Smooth muscle cell of the brain vasculature (primary cell): ENCODE measurements around the gene ATP13A3.

Experiments used
- DNase-seq: peaks from one replicate; pipeline ENCODE4 v3.0.0-alpha.2; 2012; ENCODE audit warnings: low read depth, low spot score

ATP13A3 gene

DNA sequence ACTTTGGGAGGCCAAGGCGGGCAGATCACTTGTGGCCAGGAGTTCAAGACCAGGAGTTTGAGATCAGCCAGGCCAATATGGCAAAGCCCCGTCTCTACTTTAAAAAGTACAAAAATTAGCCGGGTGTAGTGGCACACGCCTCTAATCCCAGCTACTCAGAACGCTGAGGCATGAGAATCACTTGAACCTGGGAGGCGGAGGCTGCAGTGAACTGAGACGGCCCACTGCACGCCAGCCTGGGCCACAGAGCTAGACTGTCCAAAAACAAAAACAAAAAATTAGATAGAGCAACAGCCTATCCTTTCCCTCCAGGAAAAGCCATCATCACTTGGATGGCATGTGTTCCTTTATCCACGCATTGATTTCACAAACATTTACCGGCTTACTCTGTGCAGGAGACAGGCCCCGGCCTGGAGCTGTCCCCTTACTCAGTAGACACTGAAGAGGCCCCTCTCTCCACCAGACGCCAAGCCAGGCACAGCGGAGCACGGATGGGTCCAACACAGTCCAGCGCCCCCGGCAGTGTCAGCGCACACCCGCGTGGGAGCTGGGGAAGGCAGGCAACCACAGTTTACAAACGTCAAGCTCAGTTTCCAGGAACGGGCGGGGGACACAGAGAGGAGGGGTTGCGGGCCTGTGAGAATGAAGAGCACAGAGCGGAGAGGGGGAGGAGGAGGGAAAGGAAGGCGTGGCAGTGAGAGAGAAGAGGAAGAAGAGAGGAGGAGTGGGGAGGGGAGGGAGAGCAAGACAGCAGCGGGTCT, 90.8 kb downstream of the ATP13A3 start:
- DNase-seq: no peak

DNA sequence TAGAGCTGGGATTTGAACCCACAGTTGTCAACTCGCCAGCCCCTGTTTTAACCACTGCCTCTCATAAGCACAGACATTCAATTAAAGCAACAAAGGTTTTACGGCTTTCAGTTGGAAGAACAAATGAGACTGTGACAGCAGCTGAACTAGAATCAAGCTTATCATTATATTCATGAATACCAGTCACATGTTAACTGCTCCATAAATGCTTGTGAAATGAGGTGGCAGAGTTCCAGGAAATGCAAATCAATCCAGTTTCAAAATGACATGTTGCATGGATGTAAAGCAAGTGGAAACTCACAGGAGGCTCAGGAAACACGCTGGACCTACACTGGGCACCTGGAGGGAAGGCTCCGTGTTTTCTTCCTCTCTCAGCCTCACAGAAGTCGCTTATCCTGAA, 91.6 kb downstream of the ATP13A3 start:
- DNase-seq: no peak

DNA sequence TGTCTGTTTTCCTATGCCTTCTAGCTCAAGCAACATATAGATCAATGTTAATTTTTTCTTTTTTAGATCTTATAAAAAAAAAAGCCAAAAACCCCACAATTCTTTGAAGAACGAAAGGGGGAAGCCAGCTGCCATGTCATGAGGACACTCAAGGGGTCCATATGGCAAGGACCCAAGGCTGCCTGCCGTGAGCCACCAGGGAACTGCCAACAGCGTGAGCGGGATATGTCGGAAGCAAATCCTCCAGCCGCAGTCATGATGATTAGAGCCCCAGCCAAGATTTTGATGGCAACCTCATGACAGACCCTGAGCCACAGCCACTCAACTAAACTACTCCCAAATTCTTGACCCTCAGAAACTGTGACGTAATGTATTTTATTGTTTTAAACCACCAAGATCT, 94.2 kb downstream of the ATP13A3 start:
- no peak for DNase-seq

DNA sequence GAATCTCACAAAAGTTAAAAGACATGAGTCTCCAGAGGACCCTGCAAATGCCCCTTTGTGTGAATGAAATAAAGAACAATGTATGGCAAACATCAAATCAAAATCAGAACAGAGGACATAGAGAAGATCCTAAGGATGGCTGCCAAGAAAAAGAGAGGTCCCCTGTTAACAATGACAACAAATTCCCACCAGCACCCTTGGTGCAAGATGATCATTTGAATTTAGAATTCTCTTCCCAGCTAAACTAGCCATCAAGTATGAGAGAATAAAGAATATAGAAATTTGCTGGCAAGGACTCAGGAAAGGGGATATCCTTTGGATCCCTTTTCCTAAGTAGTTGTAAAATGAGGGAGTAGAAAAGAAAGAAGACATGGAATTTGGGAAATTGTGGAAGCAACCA, 96.0 kb downstream of the ATP13A3 start:
- DNase-seq: no peak

DNA sequence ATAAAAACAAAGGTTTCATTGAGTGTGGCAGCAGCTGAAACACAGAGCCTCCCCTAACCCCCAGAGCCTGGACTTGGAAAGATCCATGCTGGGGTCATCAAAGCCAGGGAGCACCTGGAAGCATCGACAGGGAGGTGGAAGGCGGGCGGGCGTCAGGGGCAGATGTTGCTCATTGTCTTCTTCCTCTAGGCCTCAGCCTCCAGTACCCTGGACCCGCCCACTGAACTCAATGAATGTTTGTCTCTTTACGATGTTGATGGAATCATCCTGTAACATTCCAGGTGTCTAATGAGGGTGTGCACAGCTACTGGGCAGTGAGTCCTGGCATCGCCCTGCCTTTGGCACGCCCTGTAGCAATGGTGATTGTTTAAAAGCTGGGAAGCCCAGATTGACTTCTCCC, 97.5 kb downstream of the ATP13A3 start:
- no peak for DNase-seq

DNA sequence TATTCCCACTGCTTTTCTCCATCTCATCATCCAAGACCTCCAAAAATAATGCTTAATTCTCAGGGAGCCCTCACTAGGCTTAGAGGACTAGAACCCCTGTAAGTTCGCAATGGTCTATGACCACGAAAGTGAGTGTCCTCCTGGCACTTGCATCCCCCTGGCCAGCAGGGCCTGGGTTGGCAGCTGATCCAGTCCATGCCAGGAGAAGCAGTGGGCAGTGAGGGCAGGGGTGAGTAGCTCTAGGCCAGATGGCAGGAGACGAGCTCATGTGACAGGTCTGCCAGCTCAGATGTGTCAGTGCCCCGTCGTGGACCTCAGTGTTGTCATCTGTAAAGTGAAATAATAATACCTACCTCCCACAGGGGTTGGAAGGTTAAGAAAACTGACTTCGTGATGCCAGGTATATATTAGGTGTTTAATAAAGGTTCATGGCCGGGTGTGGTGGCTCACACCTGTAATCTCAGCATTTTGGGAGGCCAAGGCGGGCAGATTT, 98.8 kb downstream of the ATP13A3 start:
- DNase-seq: no peak

DNA sequence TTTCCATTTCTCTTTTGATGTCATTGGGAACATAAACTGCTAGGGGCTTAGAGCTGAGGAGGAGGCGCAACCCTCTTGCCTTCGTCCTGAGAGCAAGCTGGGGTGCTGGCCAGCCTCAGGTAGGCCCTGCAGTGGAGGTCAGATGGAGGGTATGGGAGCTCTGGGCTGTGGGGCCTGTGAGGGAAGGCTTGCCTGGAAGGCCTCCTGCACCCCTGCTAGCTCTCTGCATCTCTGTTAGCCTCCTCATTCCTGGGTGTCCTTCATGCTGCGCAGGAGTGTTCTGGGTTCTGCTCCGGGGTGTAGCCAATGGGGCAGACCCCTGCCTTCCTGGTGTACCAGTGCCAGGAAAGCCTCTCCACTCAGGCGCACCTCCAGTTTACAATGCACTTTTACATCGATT, 99.5 kb downstream of the ATP13A3 start:
- no peak for DNase-seq

DNA sequence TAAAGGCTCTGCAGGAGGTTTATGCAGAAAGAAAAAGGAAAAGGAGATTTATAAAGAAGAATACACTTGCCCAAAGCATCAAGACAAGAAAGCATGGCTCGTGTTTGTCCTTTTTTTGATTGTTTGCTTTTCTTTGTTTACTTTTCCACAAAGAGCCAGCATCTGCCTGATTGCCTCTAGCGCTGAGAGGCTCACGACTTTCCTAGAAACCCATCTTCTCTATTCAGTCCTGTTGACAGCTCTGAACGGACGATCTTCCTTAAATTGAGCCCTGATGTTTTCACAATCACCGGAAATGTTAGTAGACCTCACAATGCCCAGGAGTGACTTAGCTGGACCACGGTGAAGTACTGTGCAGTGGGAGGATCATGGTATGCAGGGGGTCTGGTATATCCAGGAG, 100.2 kb downstream of the ATP13A3 start:
- DNase-seq: no peak

DNA sequence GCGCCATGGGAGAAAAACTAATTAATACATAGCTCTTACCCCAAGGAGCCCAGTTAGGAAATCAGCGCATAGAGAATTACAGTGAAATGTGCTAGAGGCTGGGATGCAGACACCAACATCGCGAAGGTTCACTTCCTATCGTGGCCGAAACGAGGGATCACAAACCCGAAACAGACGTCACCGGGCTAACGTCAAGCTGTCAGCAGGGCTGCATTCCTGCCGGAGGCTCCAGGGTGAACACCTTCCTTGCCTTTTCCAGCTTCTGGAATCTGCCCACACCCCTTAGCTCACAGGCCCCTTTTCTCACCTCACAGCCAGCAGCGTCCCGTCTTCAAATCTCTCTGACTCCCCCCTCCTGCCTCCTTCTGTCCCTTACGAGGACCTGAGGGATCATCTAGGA, 100.7 kb downstream of the ATP13A3 start:
- DNase-seq: no peak

DNA sequence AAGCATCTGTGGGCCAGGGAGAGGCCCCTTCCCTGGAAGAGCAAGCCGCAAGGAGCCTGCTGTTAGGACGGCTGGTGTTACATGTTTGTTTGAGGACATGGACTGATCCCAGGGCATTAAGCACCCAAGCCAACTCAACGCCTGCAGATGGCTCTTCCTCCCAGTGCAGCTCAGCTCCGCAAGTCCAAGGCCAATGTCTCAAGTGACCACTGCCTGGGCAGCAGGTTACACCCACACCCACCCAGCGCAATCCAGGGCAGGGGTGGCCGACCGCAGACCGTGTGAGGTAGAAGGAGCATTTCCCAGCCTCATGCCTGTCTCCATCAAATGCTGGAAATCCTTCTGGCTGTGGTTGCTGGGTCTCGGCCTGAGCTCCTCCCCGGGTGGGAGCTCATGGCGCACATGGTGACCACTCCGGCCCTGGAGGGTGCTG, 102.2 kb downstream of the ATP13A3 start:
- no peak for DNase-seq

DNA sequence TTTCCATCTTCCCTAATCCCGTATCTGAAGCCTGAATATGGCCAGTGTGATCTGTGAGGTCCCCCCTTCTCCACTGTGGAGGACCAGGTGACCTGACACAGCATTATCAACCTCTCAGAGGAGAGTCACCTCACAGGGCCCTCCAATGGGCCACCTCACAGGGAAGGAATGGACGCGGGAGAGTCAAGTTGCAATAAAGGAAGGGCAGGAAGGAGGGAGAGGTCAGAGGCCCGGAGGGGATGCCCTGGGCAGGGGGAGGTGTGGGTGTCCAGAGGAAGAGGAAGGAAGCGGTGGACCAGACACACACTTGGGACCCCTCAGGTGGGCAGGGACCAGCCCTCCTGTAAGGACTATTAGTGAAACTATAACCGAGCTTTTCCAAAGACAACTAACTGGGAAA, 102.6 kb downstream of the ATP13A3 start:
- DNase-seq: no peak

DNA sequence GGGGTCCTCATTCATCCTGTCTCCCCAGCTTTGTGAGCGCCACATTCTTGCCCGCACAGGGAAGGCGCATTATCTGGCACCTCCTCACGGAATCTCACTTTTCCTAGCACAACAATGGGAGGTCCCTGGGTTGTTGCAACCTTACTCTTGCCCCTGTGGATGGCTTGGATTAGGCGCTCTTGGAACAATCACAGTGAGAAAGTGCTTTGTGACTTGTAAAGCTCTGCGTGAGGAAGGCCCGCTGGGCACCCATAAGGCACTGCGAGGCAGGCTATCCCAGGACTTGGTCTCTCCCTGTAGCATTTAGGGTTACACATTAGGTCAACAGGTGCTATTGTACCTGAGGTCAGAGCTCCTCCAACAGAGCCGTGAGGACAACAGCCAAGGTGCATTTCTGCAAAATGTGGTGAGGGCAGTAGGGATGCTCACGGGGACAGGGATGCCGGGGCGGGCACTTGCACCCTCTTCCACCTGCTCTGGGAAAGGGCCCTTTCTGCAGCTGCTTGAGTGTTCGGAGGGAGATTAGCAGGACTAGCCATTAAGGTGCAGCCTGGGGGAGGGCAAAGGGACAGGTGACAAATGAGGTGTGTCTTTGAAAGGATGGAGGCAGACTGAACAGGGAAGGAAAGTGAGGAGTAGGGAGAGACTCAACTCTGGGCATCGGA, 103.4 kb downstream of the ATP13A3 start:
- no peak for DNase-seq

DNA sequence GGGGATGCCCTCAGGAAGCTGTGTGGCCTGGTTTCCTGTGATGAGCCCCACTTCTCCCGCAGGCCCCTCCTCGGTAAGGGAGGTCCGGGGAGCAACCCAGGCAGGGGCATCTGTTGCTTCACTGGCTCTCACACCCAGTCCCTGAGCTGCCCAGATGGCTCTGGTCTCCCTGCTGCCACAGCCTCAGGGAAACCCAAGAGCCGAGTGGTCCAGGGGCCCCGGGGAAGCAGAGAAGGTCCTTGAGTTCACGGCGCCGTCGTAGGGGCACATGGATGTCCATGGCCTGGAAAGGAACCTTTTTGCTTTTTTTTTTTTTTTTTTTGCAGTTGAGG, 103.9 kb downstream of the ATP13A3 start:
- no peak for DNase-seq

DNA sequence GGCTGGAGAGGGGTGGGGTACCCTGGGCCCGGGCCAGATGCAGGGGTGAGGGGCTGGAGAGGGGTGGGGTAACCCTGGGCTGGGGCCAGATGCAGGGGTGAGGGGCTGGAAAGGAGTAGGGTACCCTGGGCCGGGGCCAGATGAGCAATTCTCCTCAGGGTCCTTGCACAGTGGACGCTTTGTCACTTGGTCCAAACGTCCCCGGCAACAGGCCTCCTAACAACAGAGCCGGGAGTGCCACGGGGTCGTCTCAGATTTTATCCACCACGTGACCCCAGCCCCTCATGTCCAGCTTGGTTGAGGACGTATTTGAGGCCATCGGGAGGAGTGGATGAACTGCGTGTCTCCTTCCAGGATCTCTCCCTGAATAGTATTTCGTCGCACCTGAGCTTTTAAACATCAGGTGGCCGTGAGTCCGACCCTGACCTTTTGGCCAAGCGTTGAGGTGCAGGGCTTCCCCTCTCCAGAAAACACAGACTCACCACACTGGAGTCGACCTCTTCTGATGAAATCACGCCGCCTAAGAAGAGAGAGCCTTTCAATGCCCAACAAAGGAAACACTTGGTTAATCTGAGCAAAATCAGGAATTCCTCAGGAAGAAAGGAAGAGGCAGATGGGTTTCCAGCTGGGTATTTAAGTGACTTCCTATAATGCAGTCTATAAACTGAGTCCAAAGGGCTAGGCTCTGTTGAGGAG, 104.5 kb downstream of the ATP13A3 start:
- DNase-seq: no peak

DNA sequence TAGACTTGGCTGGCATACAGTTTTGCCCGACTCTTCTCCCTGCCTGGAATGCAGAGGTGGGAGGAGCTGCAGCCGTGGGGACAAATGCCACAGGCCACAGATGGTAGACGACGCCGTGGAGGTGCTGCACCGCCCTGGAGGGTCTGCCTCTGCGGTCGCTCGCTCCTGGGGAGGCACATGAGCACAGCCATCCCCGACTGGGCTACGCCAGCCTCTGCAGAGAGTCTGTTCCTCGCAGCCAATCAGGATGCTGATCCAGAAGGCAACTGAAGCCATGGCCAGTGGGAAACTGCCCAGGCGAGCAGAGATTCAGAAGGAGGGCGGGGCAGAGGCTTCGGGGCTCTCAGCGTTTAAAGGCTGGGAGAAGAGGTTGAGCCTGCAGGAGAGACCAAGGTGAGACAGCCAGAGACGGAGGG, 105.3 kb downstream of the ATP13A3 start:
- DNase-seq: no peak

DNA sequence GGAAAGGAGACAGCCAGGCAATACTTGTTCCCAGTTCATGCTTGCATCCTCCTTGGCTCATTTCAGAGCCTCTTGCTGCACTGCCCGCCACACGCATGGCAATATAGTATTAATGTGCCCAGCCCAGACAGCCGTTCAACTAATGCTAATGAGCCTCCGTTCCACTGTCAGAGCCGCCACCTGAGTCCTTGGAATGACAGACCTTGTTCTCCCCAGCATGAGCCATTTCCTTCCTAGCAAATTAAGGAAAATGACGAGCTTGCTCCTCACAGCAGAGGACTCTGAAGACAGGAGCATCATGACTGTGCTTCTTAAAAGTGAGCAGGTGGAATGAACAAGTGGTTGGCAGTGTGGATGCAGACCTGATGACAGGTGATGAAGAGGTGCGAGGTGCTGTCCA, 106.5 kb downstream of the ATP13A3 start:
- no peak for DNase-seq

DNA sequence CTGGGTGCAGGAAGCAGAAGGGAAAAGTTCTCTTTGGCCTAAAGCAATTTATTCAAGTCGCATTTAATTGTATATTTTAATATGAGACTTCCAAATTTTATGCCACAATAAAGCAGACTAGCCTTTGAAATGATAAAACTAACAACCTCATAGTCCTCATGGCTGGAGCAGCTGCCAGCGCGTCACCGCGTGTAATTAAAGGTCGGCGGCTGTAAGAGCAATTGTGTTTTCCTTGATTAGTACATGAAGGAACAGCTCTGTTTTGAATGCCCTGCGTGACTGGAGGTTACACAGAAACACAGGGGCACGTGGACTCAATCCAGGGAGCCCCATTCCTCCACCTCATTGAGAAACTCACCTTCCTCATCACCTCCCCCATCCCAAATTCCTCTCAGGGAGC, 107.2 kb downstream of the ATP13A3 start:
- no peak for DNase-seq

DNA sequence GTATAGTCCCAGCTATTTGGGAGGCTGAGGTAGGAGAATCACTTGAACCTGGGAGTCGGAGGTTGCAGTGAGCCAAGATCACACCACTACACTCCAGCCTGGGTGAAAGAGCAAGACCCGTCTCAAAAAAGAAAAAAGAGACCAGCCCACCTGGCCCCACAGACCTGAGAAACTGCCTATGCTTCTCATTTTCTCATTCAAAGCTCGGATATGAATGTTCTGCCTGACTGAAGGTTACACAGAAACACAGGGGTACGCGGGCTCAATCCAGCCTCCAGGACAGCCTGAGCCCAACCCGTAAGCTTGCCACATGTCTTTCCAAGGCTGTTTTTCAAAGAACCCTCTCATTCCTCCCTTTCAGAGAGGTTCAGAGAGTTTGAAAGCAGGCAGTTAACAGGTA, 107.6 kb downstream of the ATP13A3 start:
- DNase-seq: no peak

DNA sequence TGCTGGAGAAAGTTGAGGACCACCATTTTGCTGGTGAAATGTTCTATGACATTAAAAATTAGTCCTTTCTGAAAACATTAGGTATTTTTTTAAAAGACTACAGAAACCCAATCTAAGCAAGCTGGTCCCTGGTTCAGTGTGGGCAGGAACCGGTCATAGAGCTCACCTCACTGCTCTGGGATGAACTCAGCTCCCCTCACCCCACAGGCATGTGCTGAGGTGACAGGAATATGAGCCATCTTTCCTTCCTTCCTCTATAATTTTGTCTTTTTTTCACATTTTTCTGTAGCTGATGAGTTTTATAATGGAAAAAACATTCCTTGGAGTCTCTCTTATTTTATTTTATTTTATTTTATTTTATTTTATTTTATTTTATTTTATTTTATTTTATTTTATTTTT, 109.1 kb downstream of the ATP13A3 start:
- no peak for DNase-seq

DNA sequence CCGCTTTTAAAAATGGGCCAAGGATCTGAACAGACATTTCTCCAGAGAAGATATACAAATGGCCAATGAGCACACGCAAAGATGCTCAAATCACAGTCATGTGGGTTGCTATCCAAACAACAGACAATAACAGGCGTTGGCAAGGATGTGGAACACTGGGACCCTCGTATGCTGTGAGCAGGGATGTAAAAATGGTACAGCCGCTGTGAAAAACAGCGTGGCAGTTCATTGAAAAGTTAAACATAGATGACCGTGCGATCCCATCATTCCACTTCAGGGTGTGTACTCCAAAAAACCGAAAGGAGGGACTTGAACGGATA, 110.6 kb downstream of the ATP13A3 start:
- no peak for DNase-seq

DNA sequence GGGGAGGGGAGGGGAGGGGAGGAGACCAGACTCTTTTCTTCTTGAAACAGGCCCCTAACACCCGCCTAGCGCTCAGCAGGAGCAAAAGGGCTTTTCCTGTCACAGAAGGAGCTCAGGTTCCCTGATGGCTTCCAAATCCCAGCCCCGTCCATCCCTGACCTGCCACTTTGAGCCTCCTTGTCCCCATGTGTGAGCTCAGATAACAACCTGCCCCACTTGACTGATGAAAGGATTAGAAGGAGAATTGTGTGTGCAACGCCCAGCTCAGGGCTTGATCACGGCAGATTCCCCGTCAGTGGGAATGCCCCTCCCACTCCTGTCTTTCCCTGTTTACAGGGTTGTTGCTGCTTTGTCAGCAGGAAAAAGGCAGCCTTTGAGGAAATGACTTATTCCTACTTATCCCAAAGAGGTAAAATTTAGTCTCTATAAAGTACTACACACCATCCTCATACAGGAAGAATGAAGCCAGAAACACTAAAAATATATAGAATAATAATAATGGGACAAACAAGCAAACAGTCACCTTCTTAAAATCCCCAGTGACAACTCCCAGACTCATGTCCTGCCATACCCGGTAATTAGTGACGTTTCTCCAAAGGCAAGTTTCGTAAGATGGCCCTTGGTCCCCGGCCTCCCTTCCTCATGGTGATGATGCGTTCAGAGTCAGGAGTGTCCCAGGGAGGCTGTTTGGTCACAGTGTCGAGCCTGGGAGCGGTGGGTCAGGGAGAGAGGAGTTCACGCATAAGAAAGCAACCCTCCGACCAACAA, 111.1 kb downstream of the ATP13A3 start:
- DNase-seq: no peak

DNA sequence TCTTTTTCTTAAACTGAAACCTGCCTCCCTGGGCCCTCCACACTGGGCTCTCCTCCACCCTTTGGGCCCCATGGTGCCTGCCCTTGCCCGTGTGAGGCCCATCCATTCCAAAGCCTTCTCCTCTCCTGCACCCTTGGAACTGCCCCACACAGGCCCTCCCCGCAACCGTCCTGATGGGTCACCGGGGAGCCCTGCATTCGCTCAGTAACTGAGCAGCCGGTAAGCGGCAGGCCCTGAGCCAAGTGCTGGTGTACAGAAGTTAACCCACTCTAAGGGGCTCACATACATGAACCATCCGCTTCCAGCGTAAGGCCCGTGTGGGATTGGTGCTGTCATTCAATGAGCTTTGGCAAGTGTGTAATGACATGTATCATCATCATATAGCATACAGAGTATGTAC, 111.9 kb downstream of the ATP13A3 start:
- no peak for DNase-seq
